HL-60 (cell line): Measurements from ENCODE around the gene ATP2A2.
A peak's percentile ranks its signal among the peaks of the same experiment; 100 is the strongest.

ENCODE experiments used
- DNase-seq, 2 experiments: peaks; one replicate each; pipeline ENCODE4 v3.0.0-alpha.2; 2010 to 2020; ENCODE audit warnings: low read depth in 1 of 2, low spot score in 1 of 2
- H3K27ac ChIP-seq: fragments of 250-450 bp; sonication (Bioruptor Pico); replicated peaks from 2 replicates; pipeline ENCODE4 v1.5.1; 2020; ENCODE audit warnings: mild to moderate bottlenecking, moderate library complexity
- H3K27me3 ChIP-seq: fragments of 250-450 bp; sonication (Bioruptor Pico); 2 replicates; pipeline ENCODE4 v1.5.1; 2021; ENCODE audit warnings: mild to moderate bottlenecking, moderate library complexity; ENCODE audit not compliant: insufficient read depth, poor library complexity, severe bottlenecking
- H3K4me3 ChIP-seq: replicated peaks from 2 replicates; pipeline ENCODE4 v1.5.1; 2011; ENCODE audit warnings: mild to moderate bottlenecking, control low read depth, low read length; ENCODE audit not compliant: insufficient read depth
- GABPA ChIP-seq: IDR thresholded peaks from 2 replicates; pipeline ENCODE4 v1.6.1; 2012; ENCODE audit warnings: low read depth
- POLR2AphosphoS5 ChIP-seq: IDR thresholded peaks from 2 replicates; pipeline ENCODE4 v1.6.1; 2012; ENCODE audit warnings: low read depth
- SPI1 ChIP-seq: IDR thresholded peaks from 2 replicates; pipeline ENCODE4 v1.6.1; 2012; ENCODE audit warnings: low read depth, mild to moderate bottlenecking, borderline replicate concordance
- TF ChIP-seq, protein P1 (sequence below): IDR thresholded peaks from 2 replicates; pipeline ENCODE4 v1.6.1; 2012; ENCODE audit warnings: low read depth; ENCODE audit not compliant: insufficient replicate concordance
- TF ChIP-seq, protein P2 (sequence below): IDR thresholded peaks from one replicate; pipeline ENCODE4 v1.5.1; 2011; ENCODE audit warnings: low read length, control low read depth, inconsistent platforms; ENCODE audit not compliant: insufficient read depth

The ATP2A2 gene

GRCh38 chr12:110258466-110258865 is 22.6 kb upstream of the ATP2A2 start:
- H3K27me3 ChIP-seq: no peaks in the 10 kb centered on the region
- no peak overlapping the region for H3K4me3 ChIP-seq
- TF ChIP-seq GABPA (no peak), SPI1 (no peak), POLR2AphosphoS5 (no peak)
- TF ChIP-seq, protein P1, sequence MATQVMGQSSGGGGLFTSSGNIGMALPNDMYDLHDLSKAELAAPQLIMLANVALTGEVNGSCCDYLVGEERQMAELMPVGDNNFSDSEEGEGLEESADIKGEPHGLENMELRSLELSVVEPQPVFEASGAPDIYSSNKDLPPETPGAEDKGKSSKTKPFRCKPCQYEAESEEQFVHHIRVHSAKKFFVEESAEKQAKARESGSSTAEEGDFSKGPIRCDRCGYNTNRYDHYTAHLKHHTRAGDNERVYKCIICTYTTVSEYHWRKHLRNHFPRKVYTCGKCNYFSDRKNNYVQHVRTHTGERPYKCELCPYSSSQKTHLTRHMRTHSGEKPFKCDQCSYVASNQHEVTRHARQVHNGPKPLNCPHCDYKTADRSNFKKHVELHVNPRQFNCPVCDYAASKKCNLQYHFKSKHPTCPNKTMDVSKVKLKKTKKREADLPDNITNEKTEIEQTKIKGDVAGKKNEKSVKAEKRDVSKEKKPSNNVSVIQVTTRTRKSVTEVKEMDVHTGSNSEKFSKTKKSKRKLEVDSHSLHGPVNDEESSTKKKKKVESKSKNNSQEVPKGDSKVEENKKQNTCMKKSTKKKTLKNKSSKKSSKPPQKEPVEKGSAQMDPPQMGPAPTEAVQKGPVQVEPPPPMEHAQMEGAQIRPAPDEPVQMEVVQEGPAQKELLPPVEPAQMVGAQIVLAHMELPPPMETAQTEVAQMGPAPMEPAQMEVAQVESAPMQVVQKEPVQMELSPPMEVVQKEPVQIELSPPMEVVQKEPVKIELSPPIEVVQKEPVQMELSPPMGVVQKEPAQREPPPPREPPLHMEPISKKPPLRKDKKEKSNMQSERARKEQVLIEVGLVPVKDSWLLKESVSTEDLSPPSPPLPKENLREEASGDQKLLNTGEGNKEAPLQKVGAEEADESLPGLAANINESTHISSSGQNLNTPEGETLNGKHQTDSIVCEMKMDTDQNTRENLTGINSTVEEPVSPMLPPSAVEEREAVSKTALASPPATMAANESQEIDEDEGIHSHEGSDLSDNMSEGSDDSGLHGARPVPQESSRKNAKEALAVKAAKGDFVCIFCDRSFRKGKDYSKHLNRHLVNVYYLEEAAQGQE: no peak
- TF ChIP-seq, protein P2, sequence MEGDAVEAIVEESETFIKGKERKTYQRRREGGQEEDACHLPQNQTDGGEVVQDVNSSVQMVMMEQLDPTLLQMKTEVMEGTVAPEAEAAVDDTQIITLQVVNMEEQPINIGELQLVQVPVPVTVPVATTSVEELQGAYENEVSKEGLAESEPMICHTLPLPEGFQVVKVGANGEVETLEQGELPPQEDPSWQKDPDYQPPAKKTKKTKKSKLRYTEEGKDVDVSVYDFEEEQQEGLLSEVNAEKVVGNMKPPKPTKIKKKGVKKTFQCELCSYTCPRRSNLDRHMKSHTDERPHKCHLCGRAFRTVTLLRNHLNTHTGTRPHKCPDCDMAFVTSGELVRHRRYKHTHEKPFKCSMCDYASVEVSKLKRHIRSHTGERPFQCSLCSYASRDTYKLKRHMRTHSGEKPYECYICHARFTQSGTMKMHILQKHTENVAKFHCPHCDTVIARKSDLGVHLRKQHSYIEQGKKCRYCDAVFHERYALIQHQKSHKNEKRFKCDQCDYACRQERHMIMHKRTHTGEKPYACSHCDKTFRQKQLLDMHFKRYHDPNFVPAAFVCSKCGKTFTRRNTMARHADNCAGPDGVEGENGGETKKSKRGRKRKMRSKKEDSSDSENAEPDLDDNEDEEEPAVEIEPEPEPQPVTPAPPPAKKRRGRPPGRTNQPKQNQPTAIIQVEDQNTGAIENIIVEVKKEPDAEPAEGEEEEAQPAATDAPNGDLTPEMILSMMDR: no peak
- H3K27ac ChIP-seq: no peak overlapping the region
- no peak for DNase-seq

DNA sequence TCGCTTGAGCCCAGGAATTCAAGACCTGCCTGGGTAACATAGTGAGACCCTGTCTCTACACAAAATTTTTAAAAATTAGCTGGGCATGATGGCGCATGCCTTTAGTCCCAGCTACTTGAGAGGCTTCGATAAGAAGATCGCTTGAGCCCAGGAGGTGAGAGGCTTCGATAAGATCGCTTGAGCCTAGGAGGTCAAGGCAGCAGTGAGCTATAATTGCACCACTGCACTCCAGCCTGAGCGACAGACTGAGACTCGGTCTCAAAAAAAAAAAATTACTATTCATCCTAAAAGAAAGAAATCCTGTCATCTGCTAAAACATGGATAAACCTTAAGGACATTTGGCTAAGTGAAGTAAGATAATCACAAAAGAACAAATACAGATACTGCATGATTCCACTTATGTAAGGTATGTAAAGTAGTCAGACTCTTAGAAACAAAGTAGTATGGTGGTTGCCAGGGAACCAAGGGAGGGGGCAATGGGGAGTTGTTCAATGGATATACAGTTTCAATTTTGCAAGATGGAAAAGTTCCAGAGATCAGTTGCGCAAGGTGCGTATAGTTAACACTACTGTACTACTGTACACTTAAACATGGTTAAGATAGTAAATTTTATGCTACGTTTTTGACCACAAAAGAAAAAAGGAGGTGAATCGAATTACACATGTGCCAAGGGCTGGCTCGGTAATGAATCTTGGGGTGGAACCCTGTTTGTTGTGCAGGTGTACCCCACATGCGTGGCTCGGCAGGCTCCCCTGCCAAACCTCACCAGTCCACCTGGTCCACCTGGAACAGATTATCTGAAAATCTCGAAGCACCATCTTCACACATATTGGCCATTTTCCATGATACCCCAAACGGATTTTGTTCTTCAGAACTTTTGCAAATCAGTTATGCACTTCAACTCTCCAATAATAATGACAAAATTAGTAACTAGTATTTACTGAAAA is 18.3 kb upstream of the ATP2A2 start:
- H3K27ac ChIP-seq: no peak overlapping the region
- no peaks in the 10 kb centered on the region for H3K27me3 ChIP-seq
- peak in 1 of 2 experiments; percentile 34 for DNase-seq
- TF ChIP-seq, protein P2: no peak
- TF ChIP-seq GABPA: no peak
- no peak for TF ChIP-seq SPI1
- TF ChIP-seq, protein P1: no peak
- TF ChIP-seq POLR2AphosphoS5: no peak
- H3K4me3 ChIP-seq: no peak overlapping the region

DNA sequence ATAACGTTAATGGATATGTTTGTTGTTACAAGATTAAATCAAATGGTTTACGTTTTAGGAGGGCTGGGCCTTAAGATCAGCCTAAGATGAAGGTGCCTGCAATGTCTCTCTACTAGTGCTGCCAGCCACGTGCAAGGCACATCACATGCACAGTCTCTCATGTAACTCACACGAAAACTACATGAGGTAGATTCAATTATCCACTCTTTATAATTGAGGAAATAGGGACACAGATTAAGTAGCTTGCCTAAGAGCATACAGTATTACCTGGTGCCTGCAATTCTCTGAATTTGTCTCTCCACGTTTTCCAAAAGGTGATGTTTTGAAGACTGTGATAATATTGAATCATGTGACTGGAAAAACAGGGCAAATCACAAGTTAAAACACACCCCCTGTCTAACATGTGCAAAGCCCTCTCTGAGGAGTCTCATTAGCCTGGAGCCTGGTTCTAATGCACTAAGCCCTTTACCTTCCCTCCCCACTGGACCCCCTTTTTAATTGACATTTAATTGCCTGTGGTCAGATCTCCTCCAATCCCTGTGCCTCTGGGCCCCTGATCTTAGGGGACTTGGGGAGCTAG is 14.6 kb upstream of the ATP2A2 start:
- no peak overlapping the region for H3K4me3 ChIP-seq
- no peak for TF ChIP-seq SPI1
- TF ChIP-seq, protein P2: no peak
- no peak overlapping the region for H3K27ac ChIP-seq
- no peaks in the 10 kb centered on the region for H3K27me3 ChIP-seq
- DNase-seq: no peak
